ENCODE measurements around the gene IFIT1B. TPM values are rescaled to one million over a fixed set of nuclear protein-coding genes. Genes with fewer than 3 reads are reported as not detected.
A peak's percentile ranks its signal among the peaks of the same experiment; 100 is the strongest.

IFIT1B gene
- total and polyA plus RNA-seq, 2 of the 8 experiments (the other 6 are each of a cell fraction or from before 2014, with no cell fraction given), result not detected

DNA sequence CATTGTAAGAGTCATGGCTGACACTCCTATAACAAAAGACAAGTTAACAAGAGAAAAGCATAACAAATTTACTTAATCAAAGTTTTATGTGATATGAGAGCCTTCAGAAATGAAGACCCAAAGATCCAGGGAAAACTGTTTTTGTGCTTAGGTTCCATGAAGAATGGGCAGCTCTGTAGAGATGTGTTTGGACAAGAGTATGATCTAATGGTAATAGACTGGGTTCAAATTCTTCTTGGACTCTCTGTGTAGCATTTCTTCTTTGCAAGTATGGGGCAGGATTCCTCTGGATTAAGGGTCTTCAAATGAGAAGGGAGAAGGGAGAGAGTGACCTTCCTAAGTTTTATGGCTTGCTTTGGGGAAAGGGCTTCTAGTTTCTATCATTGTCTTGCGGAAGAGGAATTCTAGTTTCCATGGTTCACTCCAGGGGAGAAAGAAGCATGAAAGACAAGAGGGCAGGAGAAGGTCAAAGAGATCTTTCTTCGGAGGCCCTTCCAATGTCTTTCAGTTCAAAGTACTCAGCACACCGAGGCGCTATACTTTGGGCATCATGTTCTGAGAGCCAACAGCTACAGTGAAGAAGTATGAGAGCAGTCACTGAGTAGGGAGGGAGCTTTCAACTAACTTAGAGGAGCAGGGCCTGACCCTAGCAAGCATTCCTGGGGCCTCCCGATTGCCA, 34.6 kb upstream of the IFIT1B start:
- H4K8ac ChIP-seq (ENCODE audit: extremely low read depth, insufficient read depth, low read length), result no peak overlapping the region
- no peak overlapping the region for H3K56ac ChIP-seq (replicated peaks; ENCODE audit: insufficient read length, low read depth, low read length)
- no peak overlapping the region for H4K91ac ChIP-seq (replicated peaks; ENCODE audit: insufficient read length, low read length)
- no peak overlapping the region for H3K4ac ChIP-seq (replicated peaks; ENCODE audit: insufficient read length, low read depth, low read length)
- FAIRE-seq (no peak), DNase-seq (ENCODE audit: low read depth in 1 of 2, low spot score in 2 of 2) (no peak)
- no peaks in the 10 kb centered on the region for H3K23me2 ChIP-seq (ENCODE audit: low read depth, low read length)
- H3K4me1 ChIP-seq (replicated peaks in 1 of 4; ENCODE audit: control insufficient read depth in 3 of 4, insufficient read depth in 4 of 4, low read length in 3 of 4), result peaks cover 5 to 20% (median 12%) of the 10 kb centered on the region in 4 experiments; a peak in 6 of 7 replicates
- WGBS, 2 experiments (ENCODE audit: extremely low coverage in 1 of 2, insufficient coverage in 1 of 2, insufficient read length in 1 of 2, insufficient replicate concordance in 2 of 2, low coverage in 1 of 2, low lambda C conversion rate in 2 of 2, missing lambda C conversion rate in 1 of 2), result 90% methylated on average over 5 of the region's 5 CpGs; no CpG with 5 or more reads in 1 of the 2 experiments
- H3K23ac ChIP-seq (ENCODE audit: insufficient read length), result no peak overlapping the region
- H3K9ac ChIP-seq (replicated peaks in 1 of 4; ENCODE audit: extremely low read depth in 1 of 4, low read depth in 3 of 4, low read length in 3 of 4), result no peak overlapping the region
- H3K27me3 ChIP-seq (replicated peaks in 1 of 4; ENCODE audit: control insufficient read depth in 3 of 4, extremely low read depth in 1 of 4, insufficient read depth in 3 of 4, low read length in 3 of 4), result no peaks in the 10 kb centered on the region
- H4K20me1 ChIP-seq (replicated peaks in 1 of 2; ENCODE audit: control insufficient read depth in 1 of 2, insufficient read depth in 2 of 2, low read length in 2 of 2), result no peaks in the 10 kb centered on the region
- no peak for TF ChIP-seq ASH2L (IDR thresholded peaks at IDR 0.05; ENCODE audit: low read length)
- TF ChIP-seq RAD21 (IDR thresholded peaks at IDR 0.05 in 1 of 2, conservative IDR thresholded peaks at IDR 0.05 in 1 of 2; ENCODE audit: low read depth in 2 of 2, low read length in 2 of 2), result peak in 1 of 2 experiments; percentile 6; a peak in 1 of 4 replicates
- no peak for TF ChIP-seq ZNF274 (IDR thresholded peaks at IDR 0.05; ENCODE audit: borderline replicate concordance, extremely low read depth, low read length)
- TF ChIP-seq KDM1A (IDR thresholded peaks at IDR 0.05; ENCODE audit: borderline replicate concordance, low read length), result no peak
- no peak overlapping the region for H3K4me2 ChIP-seq (ENCODE audit: insufficient read depth in 1 of 2, low read depth in 2 of 2, low read length in 2 of 2)
- H2BK5ac ChIP-seq (ENCODE audit: low read depth, low read length), result 0 out of 2 replicates have a peak overlapping the region, but pooled peaks have one; percentile 14
- H3K14ac ChIP-seq (ENCODE audit: insufficient read length), result no peak overlapping the region
- no peak overlapping the region for H3K4me3 ChIP-seq (ENCODE audit: extremely low read depth in 1 of 4, insufficient read depth in 2 of 4, low read depth in 3 of 4, low read length in 4 of 4)
- ChIA-PET CTCF (ENCODE audit: partially characterized antibody) (interaction anchor here (0.9 to 1.6 kb wide), 2 partner anchors 26 to 50 kb away, joined by 4 read pairs; no protein-coding TSS in a partner anchor), POLR2A (ENCODE audit: partially characterized antibody) (no interaction called here)
- H3K9me3 ChIP-seq (ENCODE audit: insufficient read depth in 2 of 2, low read depth in 1 of 2, low read length in 1 of 2), result no peaks in the 10 kb centered on the region
- H3K27ac ChIP-seq (ENCODE audit: low read depth, low read length), result no peak overlapping the region
- H4K5ac ChIP-seq (ENCODE audit: insufficient read length, low read depth, low read length), result no peak overlapping the region
- no peak overlapping the region; the same call in 1 of the 2 replicates for H2BK15ac ChIP-seq (ENCODE audit: low read length)
- H3K36me3 ChIP-seq (ENCODE audit: control insufficient read depth in 2 of 4, insufficient read depth in 4 of 4, low read length in 3 of 4), result no peaks in the 10 kb centered on the region
- H2AK5ac ChIP-seq (ENCODE audit: low read depth, low read length), result no peak overlapping the region
- no peaks in the 10 kb centered on the region for H3K79me2 ChIP-seq (ENCODE audit: control insufficient read depth in 1 of 2, insufficient read depth in 2 of 2, low read length in 2 of 2)
- H3K18ac ChIP-seq (ENCODE audit: extremely low read depth, low read length), result peak overlapping the region; percentile 71
- no peak overlapping the region for H2BK20ac ChIP-seq (ENCODE audit: low read length)
- no peaks in the 10 kb centered on the region for H3K79me1 ChIP-seq (ENCODE audit: low read depth, low read length)
- H2AFZ ChIP-seq (ENCODE audit: low read length), result no peak overlapping the region
- H2BK120ac ChIP-seq (replicated peaks; ENCODE audit: low read depth, low read length), result no peak overlapping the region
- no peak overlapping the region; the same call in 1 of the 2 replicates for H2BK12ac ChIP-seq (ENCODE audit: low read depth, low read length)

All from H1 (cell line).